Measurements from ENCODE around the gene OR52B6. TPM values are rescaled to one million over a fixed set of nuclear protein-coding genes. Genes with fewer than 3 reads are reported as not detected.

OR52B6 gene
- total RNA-seq, 2 experiments from 2014 or later: not detected

- H3K27me3 Mint-ChIP-seq: no peaks in the 10 kb centered on the region
- no peaks in the 10 kb centered on the region for H3K9me3 Mint-ChIP-seq (ENCODE audit: low read depth)
- H3K4me3 Mint-ChIP-seq: no peak overlapping the region
- CTCF ChIA-PET: no interaction called here
- DNase-seq (no peak), ATAC-seq (no peak)
- no peaks in the 10 kb centered on the region for H3K4me1 Mint-ChIP-seq
- no peak overlapping the region for H3K27ac Mint-ChIP-seq
- no peaks in the 10 kb centered on the region for H3K36me3 Mint-ChIP-seq
These were observed 24.2 kb downstream of the OR52B6 start for GRCh38 chr11:5604896-5605295.

DNA sequence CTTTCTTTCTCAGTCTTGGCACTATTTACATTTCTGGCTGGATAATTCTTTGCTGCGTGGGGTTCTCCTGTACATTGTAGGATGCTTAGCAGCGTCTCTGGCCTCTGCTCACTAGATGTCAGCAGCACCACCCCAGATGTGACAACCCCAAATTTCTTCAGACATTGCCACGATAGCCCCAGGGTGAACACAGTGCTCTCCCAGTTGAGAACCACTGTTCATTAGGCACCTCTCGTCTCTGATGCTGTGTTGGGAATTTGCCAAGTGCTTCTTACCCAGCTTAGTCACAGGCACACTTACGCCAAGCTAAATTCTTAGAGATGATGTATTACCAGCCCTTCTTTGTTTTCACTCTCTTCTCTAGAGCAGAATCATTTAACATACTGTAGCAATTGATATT lies 25.2 kb downstream of the OR52B6 start:
- Mint-ChIP-seq H3K4me1 (peaks cover 6% of the 10 kb centered on the region), H3K9me3 (ENCODE audit: low read depth) (no peaks in the 10 kb centered on the region), H3K27ac (no peak overlapping the region), H3K36me3 (no peaks in the 10 kb centered on the region), H3K4me3 (no peak overlapping the region), H3K27me3 (no peaks in the 10 kb centered on the region)
- CTCF ChIA-PET: no interaction called here
- DNase-seq (no peak), ATAC-seq (no peak)

DNA sequence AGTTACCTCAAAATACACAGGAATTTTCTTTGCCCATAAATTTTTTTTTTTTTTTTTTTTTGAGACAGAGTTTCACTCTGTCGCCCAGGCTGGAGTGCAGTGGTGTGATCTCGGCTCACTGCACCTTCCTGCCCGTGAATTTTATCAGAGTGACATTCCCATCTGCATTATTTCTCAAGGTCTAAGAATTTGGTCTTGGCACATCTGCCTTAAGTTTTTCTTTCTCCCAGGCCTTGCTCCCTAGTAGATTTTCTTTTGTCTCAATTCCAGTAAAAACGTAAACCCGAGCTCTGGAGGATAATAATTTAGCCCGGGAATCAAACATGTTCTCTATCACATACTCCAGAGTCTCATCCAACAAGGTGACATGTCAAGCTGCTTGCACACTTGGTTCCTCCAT lies 28.1 kb downstream of the OR52B6 start:
- Mint-ChIP-seq H3K36me3 (no peaks in the 10 kb centered on the region), H3K9me3 (ENCODE audit: low read depth) (no peaks in the 10 kb centered on the region), H3K4me1 (peaks cover 8% of the 10 kb centered on the region), H3K27ac (no peak overlapping the region), H3K4me3 (no peak overlapping the region), H3K27me3 (no peaks in the 10 kb centered on the region)
- DNase-seq: no peak
- CTCF ChIA-PET: no interaction called here
- ATAC-seq: no peak

GRCh38 chr11:5610446-5610845 lies 29.8 kb downstream of the OR52B6 start:
- CTCF ChIA-PET: no interaction called here
- Mint-ChIP-seq H3K4me1 (peaks cover 8% of the 10 kb centered on the region), H3K36me3 (no peaks in the 10 kb centered on the region), H3K9me3 (ENCODE audit: low read depth) (no peaks in the 10 kb centered on the region), H3K27me3 (no peaks in the 10 kb centered on the region), H3K4me3 (no peak overlapping the region), H3K27ac (no peak overlapping the region)
- ATAC-seq (no peak), DNase-seq (no peak)

DNA sequence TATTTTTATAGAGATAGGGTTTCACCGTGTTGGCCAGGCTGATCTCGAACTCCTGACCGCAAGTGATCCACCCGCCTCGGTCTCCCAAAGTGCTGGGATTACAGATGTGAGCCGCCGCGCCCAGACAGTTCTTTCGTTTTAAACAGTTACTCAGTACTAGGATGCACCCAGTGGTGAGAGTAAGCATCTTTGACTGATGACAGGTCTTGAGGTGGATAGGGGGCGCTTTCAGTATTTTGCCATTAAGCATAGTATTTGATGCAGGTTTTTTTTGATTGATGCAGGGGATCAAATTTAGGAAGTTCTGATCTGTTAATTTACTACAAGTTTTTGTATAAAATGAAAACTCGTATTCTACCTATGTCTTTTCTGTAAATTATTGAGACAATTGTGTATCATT lies 30.9 kb downstream of the OR52B6 start:
- CTCF ChIA-PET: no interaction called here
- H3K4me1 Mint-ChIP-seq: peaks cover 8% of the 10 kb centered on the region
- H3K9me3 Mint-ChIP-seq (ENCODE audit: low read depth): no peaks in the 10 kb centered on the region
- no peaks in the 10 kb centered on the region for H3K36me3 Mint-ChIP-seq
- ATAC-seq: no peak
- no peak for DNase-seq
- H3K4me3 Mint-ChIP-seq: no peak overlapping the region
- no peaks in the 10 kb centered on the region for H3K27me3 Mint-ChIP-seq
- no peak overlapping the region for H3K27ac Mint-ChIP-seq

DNA sequence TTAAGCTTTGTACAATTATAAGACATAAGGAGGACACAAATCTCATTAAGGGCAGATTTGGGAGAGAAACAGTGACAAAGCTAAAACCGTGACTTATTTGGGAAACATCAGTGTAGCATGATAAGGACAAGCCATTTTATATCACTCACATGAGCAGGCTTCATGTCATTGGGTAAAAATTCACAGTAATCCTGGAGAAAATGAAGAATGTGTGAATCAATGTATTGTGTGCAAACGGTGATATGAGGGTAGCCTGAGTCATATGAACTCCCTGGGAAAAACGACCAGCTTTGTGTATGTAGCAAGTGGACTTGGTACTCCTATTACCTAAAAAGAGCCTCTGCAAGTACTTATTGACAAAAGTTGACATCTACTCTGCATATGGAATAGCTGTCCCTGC lies 38.1 kb downstream of the OR52B6 start:
- Mint-ChIP-seq H3K4me3 (no peak overlapping the region), H3K4me1 (peaks cover 7% of the 10 kb centered on the region), H3K27me3 (no peaks in the 10 kb centered on the region), H3K36me3 (peaks cover 16% of the 10 kb centered on the region), H3K9me3 (ENCODE audit: low read depth) (no peaks in the 10 kb centered on the region), H3K27ac (no peak overlapping the region)
- CTCF ChIA-PET: interaction anchor here (1.2 to 1.5 kb wide), 2 partner anchors 13 to 66 kb away, joined by 3 to 4 read pairs; partner anchors contain the start of gene TRIM5
- no peak for ATAC-seq
- no peak for DNase-seq

DNA sequence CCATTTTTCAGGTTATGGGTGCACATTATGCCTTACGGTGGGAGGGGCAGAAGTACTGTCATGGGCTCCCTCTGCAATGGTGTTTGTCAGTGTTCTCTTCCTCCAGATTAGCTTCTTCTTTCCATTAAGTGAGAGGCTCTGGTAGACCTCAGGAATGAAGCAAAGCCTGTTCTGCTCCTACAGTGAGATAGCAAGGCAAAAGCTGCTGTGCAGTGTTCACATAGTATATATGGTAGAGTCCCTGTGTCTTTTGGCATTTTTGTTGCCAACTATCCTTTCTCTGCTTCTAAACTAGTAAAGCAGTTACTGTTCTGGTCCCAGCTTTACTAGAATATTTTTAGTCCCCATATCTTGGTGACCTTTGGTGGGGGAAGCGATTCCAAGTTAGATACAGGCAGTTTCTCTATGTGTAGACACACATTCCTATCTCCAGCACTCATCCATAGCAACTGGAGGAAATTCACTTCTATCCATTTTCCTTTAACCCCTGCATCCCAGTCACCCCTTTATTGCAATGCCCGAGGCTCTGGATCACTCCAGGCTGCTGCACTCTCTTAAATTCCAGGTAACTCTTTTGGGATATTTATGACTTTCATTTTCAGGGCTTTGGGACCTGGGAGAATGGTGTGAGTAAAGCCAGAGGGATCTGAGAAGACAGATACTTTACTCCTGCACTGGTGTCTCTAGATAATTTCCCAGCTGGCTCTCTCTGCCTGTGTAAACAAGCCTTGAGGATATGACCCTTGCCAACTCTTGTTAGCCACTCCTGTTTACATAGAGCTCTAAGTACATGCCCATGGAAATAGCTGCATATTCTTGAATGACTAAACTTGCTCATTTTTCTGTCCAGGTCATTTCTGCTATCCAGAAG lies 40.2 kb downstream of the OR52B6 start:
- no peaks in the 10 kb centered on the region for H3K27me3 Mint-ChIP-seq
- no peak for ATAC-seq
- H3K4me3 Mint-ChIP-seq: no peak overlapping the region
- CTCF ChIA-PET: interaction anchor here (0.9 to 1.4 kb wide), 5 partner anchors 14 to 189 kb away, joined by 3 to 5 read pairs (median 3); no protein-coding TSS in a partner anchor
- DNase-seq: no peak
- H3K9me3 Mint-ChIP-seq (ENCODE audit: low read depth): no peaks in the 10 kb centered on the region
- H3K4me1 Mint-ChIP-seq: peaks cover 15% of the 10 kb centered on the region
- peaks cover 21% of the 10 kb centered on the region for H3K36me3 Mint-ChIP-seq
- no peak overlapping the region for H3K27ac Mint-ChIP-seq

- DNase-seq (no peak), ATAC-seq (no peak)
- Mint-ChIP-seq H3K27ac (peak overlapping the region; percentile 40), H3K27me3 (no peaks in the 10 kb centered on the region), H3K36me3 (peaks cover 23% of the 10 kb centered on the region), H3K4me1 (peaks cover 22% of the 10 kb centered on the region), H3K9me3 (ENCODE audit: low read depth) (no peaks in the 10 kb centered on the region), H3K4me3 (no peak overlapping the region)
- CTCF ChIA-PET: interaction anchor here (1.1 to 1.2 kb wide), 2 partner anchors 13 to 21 kb away, joined by 3 to 5 read pairs; no protein-coding TSS in a partner anchor
These were observed 40.9 kb downstream of the OR52B6 start for GRCh38 chr11:5621580-5621979.

DNA sequence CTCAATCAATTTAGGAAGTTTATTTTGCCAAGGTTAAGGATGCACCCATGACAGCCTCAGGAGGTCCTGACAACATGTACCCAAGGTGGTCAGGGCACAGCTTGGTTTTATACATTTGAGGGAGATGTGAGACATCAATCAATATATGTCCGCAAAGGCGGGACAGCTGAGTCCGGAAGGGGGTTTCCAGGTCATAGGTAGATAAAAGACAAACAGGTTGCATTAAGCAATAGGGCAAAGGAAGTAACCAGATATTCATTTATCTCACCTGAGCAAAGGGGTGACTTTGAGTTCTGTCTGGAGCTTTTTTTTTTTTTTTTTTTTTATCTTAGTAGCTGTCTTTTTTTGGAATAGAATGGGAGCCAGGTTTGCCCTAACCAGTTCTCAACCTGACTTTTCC lies 42.1 kb downstream of the OR52B6 start:
- DNase-seq (no peak), ATAC-seq (no peak)
- Mint-ChIP-seq H3K27ac (peak overlapping the region; percentile 44), H3K4me3 (peak overlapping the region; percentile 30), H3K36me3 (peaks cover 25% of the 10 kb centered on the region), H3K9me3 (ENCODE audit: low read depth) (no peaks in the 10 kb centered on the region), H3K27me3 (no peaks in the 10 kb centered on the region), H3K4me1 (peaks cover 34% of the 10 kb centered on the region)
- CTCF ChIA-PET: interaction anchor here (0.7 kb wide), 1 partner anchor 24 kb away, joined by 3 read pairs; no protein-coding TSS in a partner anchor

- DNase-seq (peak; percentile 84), ATAC-seq (peak; percentile 98)
- Mint-ChIP-seq H3K4me3 (peak within 1 kb of the TSS; percentile 90), H3K9me3 (ENCODE audit: low read depth) (no peaks in the 10 kb centered on the region), H3K4me1 (peaks cover 45% of the 10 kb centered on the region), H3K27ac (peak within 1 kb of the TSS; percentile 91), H3K27me3 (no peaks in the 10 kb centered on the region), H3K36me3 (peaks cover 35% of the 10 kb centered on the region)
- CTCF ChIA-PET: interaction anchor here (0.6 to 1.3 kb wide), 5 partner anchors 24 to 738 kb away, joined by 4 to 6 read pairs (median 4); partner anchors contain the start of gene TRIM5
These were observed 44.0 kb downstream of the OR52B6 start, which contains the start of gene TRIM34 for GRCh38 chr11:5624489-5625279. TSS of gene TRIM34 (plus strand) at chr11:5625001. CDS start at chr11:5632332, 7,331 bp downstream.

- Mint-ChIP-seq H3K27ac (peak overlapping the region; percentile 91), H3K27me3 (no peaks in the 10 kb centered on the region), H3K4me3 (peak overlapping the region; percentile 90), H3K4me1 (peaks cover 45% of the 10 kb centered on the region), H3K36me3 (peaks cover 38% of the 10 kb centered on the region), H3K9me3 (ENCODE audit: low read depth) (no peaks in the 10 kb centered on the region)
- no peak for DNase-seq
- CTCF ChIA-PET: interaction anchor here (0.6 to 1.3 kb wide), 5 partner anchors 25 to 738 kb away, joined by 4 to 6 read pairs (median 4); partner anchors contain the start of gene TRIM5
- ATAC-seq: no peak
These were observed 44.6 kb downstream of the OR52B6 start for GRCh38 chr11:5625281-5625680.

DNA sequence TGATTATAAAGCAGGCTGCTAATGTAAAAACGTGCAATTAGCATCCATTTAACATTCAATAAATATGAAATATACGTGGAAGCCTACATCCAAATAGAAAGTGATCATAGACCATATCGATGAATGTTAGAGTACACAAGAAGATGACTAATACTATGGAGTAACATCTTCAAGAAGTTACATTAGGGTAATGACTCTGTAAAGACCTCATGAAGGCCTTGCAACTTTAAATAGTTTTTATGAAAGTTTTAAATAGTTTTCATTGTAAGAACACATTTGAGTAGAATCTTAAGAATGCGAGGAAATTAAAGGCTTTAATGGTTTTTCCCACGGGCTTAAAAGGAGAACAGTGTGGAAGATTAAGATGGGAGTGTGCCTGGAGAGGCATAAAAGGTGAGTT lies 45.5 kb downstream of the OR52B6 start:
- Mint-ChIP-seq H3K4me1 (peaks cover 42% of the 10 kb centered on the region), H3K27me3 (no peaks in the 10 kb centered on the region), H3K9me3 (ENCODE audit: low read depth) (no peaks in the 10 kb centered on the region), H3K27ac (peak overlapping the region; percentile 91), H3K36me3 (peaks cover 38% of the 10 kb centered on the region), H3K4me3 (peak overlapping the region; percentile 90)
- no peak for DNase-seq
- CTCF ChIA-PET: interaction anchor here (0.7 kb wide), 1 partner anchor 9 kb away, joined by 3 read pairs; no protein-coding TSS in a partner anchor
- ATAC-seq: no peak

- CTCF ChIA-PET: interaction anchor here (1.1 kb wide), 1 partner anchor 12 kb away, joined by 3 read pairs; no protein-coding TSS in a partner anchor
- Mint-ChIP-seq H3K4me1 (peaks cover 31% of the 10 kb centered on the region), H3K27ac (no peak overlapping the region), H3K27me3 (no peaks in the 10 kb centered on the region), H3K9me3 (ENCODE audit: low read depth) (no peaks in the 10 kb centered on the region), H3K36me3 (peaks cover 50% of the 10 kb centered on the region), H3K4me3 (no peak overlapping the region)
- no peak for DNase-seq
- ATAC-seq: no peak
These were observed 50.7 kb downstream of the OR52B6 start for GRCh38 chr11:5631417-5631816.
